GM12891 (cell line): Measurements from ENCODE around the gene HBP1.

Source experiments
- DNase-seq: peaks from one replicate; pipeline ENCODE4 v3.0.0; 2011; ENCODE audit warnings: low spot score; ENCODE audit not compliant: insufficient read length
- FAIRE-seq: peaks from 2 replicates; lab custom pipeline; 2011; peaks lifted over from hg19 to GRCh38; lab: Jason Lieb, UNC
- PAX5 ChIP-seq: IDR thresholded peaks from 2 replicates; pipeline ENCODE4 v1.6.1; 2011; ENCODE audit warnings: low read length, moderate library complexity, mild to moderate bottlenecking; ENCODE audit not compliant: insufficient read depth, severe bottlenecking
- POLR2A ChIP-seq: IDR thresholded peaks from 2 replicates; pipeline ENCODE4 v1.6.1; 2011; ENCODE audit warnings: low read depth, low read length, control low read depth
- POLR2AphosphoS5 ChIP-seq: IDR thresholded peaks from 2 replicates; pipeline ENCODE4 v1.6.1; 2011; ENCODE audit warnings: low read depth, low read length, control low read depth
- POU2F2 ChIP-seq: IDR thresholded peaks from 2 replicates; pipeline ENCODE4 v1.6.1; 2011; ENCODE audit warnings: low read depth, mild to moderate bottlenecking, control low read depth, low read length, moderate library complexity
- SPI1 ChIP-seq: IDR thresholded peaks from 2 replicates; pipeline ENCODE4 v1.6.1; 2011; ENCODE audit warnings: low read depth, low read length, control low read depth
- TAF1 ChIP-seq: IDR thresholded peaks from 2 replicates; pipeline ENCODE4 v1.6.1; 2011; ENCODE audit warnings: low read depth, low read length, control low read depth

HBP1 gene

GRCh38 chr7:107206706-107207105 lies 37.9 kb downstream of the HBP1 start:
- no peak for FAIRE-seq
- DNase-seq: no peak
- TF ChIP-seq PAX5 (no peak), TAF1 (no peak), POU2F2 (no peak), SPI1 (no peak), POLR2AphosphoS5 (no peak), POLR2A (no peak)

GRCh38 chr7:107207459-107207858 lies 38.7 kb downstream of the HBP1 start:
- DNase-seq: no peak
- no peak for TF ChIP-seq TAF1
- no peak for FAIRE-seq

GRCh38 chr7:107208024-107208521 lies 39.3 kb downstream of the HBP1 start:
- FAIRE-seq (no peak), DNase-seq (no peak)
- TF ChIP-seq POU2F2 (no peak), POLR2A (no peak), TAF1 (no peak), SPI1 (no peak), PAX5 (no peak), POLR2AphosphoS5 (no peak)

- TF ChIP-seq SPI1 (no peak), POLR2A (no peak), POLR2AphosphoS5 (no peak), TAF1 (no peak), POU2F2 (no peak), PAX5 (no peak)
- FAIRE-seq (no peak), DNase-seq (no peak)
Observed at GRCh38 chr7:107208563-107208962, 39.8 kb downstream of the HBP1 start.

GRCh38 chr7:107209565-107209964 lies 40.8 kb downstream of the HBP1 start:
- TF ChIP-seq SPI1 (no peak), POU2F2 (no peak), PAX5 (no peak)
- no peak for FAIRE-seq

GRCh38 chr7:107210400-107210799 lies 41.6 kb downstream of the HBP1 start:
- TF ChIP-seq POLR2A (no peak), SPI1 (no peak), TAF1 (no peak), POLR2AphosphoS5 (no peak)
- DNase-seq (no peak), FAIRE-seq (no peak)

More at GRCh38 chr7:107209565-107209964, 40.8 kb downstream of the HBP1 start:
- no peak for DNase-seq

GRCh38 chr7:107212725-107213124 lies 43.9 kb downstream of the HBP1 start:
- TF ChIP-seq POLR2AphosphoS5 (no peak), POU2F2 (no peak), TAF1 (no peak), PAX5 (no peak), SPI1 (peak; percentile 87), POLR2A (no peak)
- peak; percentile 28 for FAIRE-seq
- DNase-seq: no peak

GRCh38 chr7:107213193-107213788 lies 44.5 kb downstream of the HBP1 start:
- FAIRE-seq (no peak), DNase-seq (no peak)
- no peak for TF ChIP-seq PAX5
- no peak for TF ChIP-seq POLR2A
- TF ChIP-seq SPI1: no peak
- TF ChIP-seq POU2F2: no peak
- TF ChIP-seq POLR2AphosphoS5: no peak
- no peak for TF ChIP-seq TAF1

- TF ChIP-seq SPI1 (no peak), POLR2A (no peak), POU2F2 (no peak), POLR2AphosphoS5 (no peak), TAF1 (no peak), PAX5 (no peak)
- DNase-seq: no peak
- no peak for FAIRE-seq
Observed at GRCh38 chr7:107213945-107214344, 45.1 kb downstream of the HBP1 start.

- TF ChIP-seq POU2F2: no peak
- TF ChIP-seq POLR2AphosphoS5: no peak
- TF ChIP-seq PAX5: no peak
- no peak for TF ChIP-seq TAF1
- TF ChIP-seq POLR2A: no peak
- TF ChIP-seq SPI1: no peak
- DNase-seq: no peak
- no peak for FAIRE-seq
Observed at GRCh38 chr7:107219563-107220244, 50.9 kb downstream of the HBP1 start.
